Liver (tissue), 3 donors: ENCODE measurements around the gene PDZD2.

ENCODE experiments used
- ATF3 ChIP-seq: IDR thresholded peaks from 2 replicates; pipeline ENCODE4 v1.6.1; 2016; ENCODE audit warnings: antibody characterized with exemption
- CTCF ChIP-seq: fragments of 150-350 bp; IDR thresholded peaks from 2 replicates; pipeline ENCODE4 v1.5.1; 2017; ENCODE audit warnings: improper control_type of control experiment, low read depth, low read length; ENCODE audit not compliant: missing input control
- EGR1 ChIP-seq, 2 donors: IDR thresholded peaks; 2 replicates each; pipeline ENCODE4 v1.6.1; 2016 to 2018; ENCODE audit warnings: antibody characterized with exemption in 2 of 2, low read depth in 2 of 2
- GABPA ChIP-seq, 2 donors: IDR thresholded peaks in 1 of 2; conservative IDR thresholded peaks in 1 of 2; 2 replicates each; pipeline ENCODE4 v1.6.1; 2016; ENCODE audit warnings: antibody characterized with exemption in 2 of 2, mild to moderate bottlenecking in 1 of 2, moderate library complexity in 1 of 2
- HNF4A ChIP-seq, 2 donors: conservative IDR thresholded peaks; 2 replicates each; pipeline ENCODE4 v1.6.1; 2016; ENCODE audit warnings: antibody characterized with exemption in 2 of 2, mild to moderate bottlenecking in 2 of 2
- HNF4G ChIP-seq: IDR thresholded peaks from 2 replicates; pipeline ENCODE4 v1.6.1; 2016; ENCODE audit warnings: antibody characterized with exemption
- JUND ChIP-seq, 2 donors: IDR thresholded peaks; 2 replicates each; pipeline ENCODE4 v1.6.1; 2016; ENCODE audit warnings: antibody characterized with exemption in 2 of 2
- MAX ChIP-seq: IDR thresholded peaks from 2 replicates; pipeline ENCODE4 v1.6.1; 2016; ENCODE audit warnings: antibody characterized with exemption
- RAD21 ChIP-seq, 2 donors: IDR thresholded peaks; 2 replicates each; pipeline ENCODE4 v1.6.1; 2016; ENCODE audit warnings: antibody characterized with exemption in 2 of 2, mild to moderate bottlenecking in 2 of 2
- REST ChIP-seq: IDR thresholded peaks from 2 replicates; pipeline ENCODE4 v1.6.1; 2016; ENCODE audit warnings: antibody characterized with exemption, mild to moderate bottlenecking
- TAF1 ChIP-seq: conservative IDR thresholded peaks from 2 replicates; pipeline ENCODE4 v1.6.1; 2016; ENCODE audit warnings: antibody characterized with exemption, mild to moderate bottlenecking
- YY1 ChIP-seq: IDR thresholded peaks from 2 replicates; pipeline ENCODE4 v1.6.1; 2016; ENCODE audit warnings: antibody characterized with exemption, mild to moderate bottlenecking
- donor health status: healthy.
- donor health status: healthy.

GRCh38 chr5:32147959-32148358 lies 509.0 kb downstream of the PDZD2 start:
- TF ChIP-seq CTCF, result no peak
- TF ChIP-seq ATF3, result no peak
- TF ChIP-seq HNF4A (conservative IDR thresholded peaks at IDR 0.05), result peak; percentile 25 to 41
- TF ChIP-seq RAD21 (IDR thresholded peaks at IDR 0.05), result no peak
- TF ChIP-seq MAX, result no peak
- TF ChIP-seq REST, result no peak
- TF ChIP-seq TAF1, result no peak
- TF ChIP-seq JUND (IDR thresholded peaks at IDR 0.05), result no peak
- TF ChIP-seq GABPA (IDR thresholded peaks at IDR 0.05 in 1 of 2, conservative IDR thresholded peaks at IDR 0.05 in 1 of 2), result no peak
- no peak for TF ChIP-seq HNF4G
- TF ChIP-seq YY1, result peak; percentile 39
- no peak for TF ChIP-seq EGR1 (IDR thresholded peaks at IDR 0.05; ENCODE audit: low read depth in 2 of 2)
